Stromal cell of bone marrow (primary cell): Measurements from ENCODE around the gene KCNJ4.
"Not testable (repeated sequence)": the region's sequence is repeated elsewhere in the genome, so short reads cannot be mapped to it uniquely, and the experiment has no call there.

ENCODE experiments used
- DNase-seq: peaks from one replicate; pipeline ENCODE4 v3.0.0-alpha.2; 2012; ENCODE audit warnings: low read depth

KCNJ4 gene

DNA sequence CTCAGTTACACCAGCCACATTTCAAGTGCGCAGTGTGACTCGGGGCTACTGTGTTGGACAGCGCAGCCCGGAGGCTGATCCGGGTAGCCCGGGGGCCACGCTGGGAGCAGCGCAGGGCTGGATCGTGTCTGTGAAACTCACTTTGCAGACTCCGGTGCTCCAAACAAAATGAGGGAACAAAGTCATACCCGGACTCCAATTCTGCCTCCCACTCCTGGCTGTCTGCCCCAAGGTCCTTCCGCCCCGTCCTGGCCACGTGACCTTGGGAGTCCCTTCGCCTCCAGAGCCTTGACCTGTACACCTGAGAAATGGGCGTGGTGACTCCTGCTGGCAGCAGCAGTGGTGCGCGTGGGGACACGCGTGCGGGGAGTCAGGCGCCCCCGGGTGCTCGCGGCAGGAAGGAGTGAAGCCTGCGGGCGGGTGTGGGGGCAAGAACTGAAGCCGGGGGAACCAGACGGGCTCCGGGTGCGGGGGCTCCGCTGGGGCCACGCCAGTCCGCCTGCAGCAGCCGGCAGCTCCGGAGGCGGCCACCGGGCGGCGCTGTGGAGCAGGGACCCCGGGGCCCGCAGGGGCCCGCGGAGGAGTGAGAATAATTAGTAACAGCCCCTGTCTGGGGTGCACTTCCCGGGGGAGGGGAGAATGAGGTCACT lies 42.4 kb downstream of the KCNJ4 start:
- no peak for DNase-seq

DNA sequence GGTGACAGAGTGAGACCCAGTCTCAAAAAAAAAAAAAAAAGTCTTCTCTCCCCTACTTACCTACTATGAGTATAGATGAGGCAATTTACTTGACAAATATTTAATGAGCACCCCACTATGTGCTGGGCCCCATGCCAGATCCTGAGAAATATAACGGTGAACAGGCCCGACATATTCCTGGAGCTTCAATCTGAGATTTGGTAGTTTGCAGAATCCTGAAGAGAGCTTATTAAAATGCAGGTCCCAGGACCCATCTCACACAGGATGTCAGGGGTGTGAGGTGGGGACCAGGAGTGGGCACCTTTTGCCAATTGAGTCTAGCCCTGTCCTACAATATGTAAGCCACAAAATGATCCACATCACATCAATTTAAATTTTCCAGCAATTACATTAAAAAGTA lies 44.0 kb downstream of the KCNJ4 start:
- DNase-seq = no peak

DNA sequence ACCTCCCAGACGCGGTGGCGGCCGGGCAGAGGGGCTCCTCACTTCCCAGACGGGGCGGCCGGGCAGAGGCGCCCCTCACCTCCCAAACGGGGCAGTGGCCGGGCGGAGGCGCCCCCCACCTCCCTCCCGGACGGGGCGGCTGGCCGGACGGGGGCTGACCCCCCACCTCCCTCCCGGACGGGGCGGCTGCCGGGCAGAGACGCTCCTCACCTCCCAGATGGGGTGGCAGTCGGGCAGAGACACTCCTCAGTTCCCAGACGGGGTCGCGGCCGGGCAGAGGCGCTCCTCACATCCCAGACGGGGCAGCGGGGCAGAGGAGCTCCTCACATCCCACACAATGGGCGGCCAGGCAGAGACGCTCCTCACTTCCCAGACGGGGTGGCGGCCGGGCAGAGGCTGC lies 45.1 kb downstream of the KCNJ4 start:
- DNase-seq = not testable (repeated sequence)

DNA sequence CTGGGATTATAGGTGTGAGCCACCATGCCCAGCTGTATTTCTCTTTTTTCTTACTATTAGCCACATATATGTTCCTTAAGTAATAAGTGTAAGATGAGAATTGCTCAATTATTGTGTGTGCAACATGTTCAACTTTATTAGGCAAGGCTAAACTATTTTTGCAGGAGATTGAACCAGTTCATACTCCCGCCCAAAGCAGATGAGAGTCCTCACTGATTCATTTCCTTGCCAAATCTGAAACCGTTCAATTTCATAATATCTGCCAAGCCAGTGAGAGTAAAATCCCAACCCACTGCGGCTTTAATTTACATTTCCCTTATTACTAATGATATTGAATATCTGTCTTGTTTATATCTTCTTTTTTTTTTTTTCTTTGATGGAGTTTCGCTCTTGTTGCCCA lies 48.4 kb downstream of the KCNJ4 start:
- DNase-seq = no peak

DNA sequence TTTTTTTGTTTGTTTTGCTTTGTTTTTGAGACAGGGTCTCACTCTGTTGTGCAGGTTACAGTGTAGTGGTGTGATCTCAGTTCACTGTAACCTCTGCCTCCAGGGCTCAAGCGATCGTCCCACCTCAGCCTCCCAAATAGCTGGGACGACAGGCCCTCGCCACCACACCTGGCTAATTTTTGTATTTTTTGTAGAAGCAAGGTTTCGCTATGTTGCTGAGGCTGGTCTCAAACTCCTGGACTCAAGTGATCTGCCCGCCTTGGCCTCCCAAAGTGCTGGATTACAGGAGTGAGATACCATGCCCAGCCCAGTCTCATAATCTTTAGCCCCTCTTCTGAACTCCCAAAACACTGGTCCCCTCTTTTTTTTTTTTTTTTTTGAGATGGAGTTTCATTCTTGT lies 50.6 kb downstream of the KCNJ4 start:
- DNase-seq = no peak

- no peak for DNase-seq
Observed at GRCh38 chr22:38403812-38404211, 51.2 kb downstream of the KCNJ4 start.

DNA sequence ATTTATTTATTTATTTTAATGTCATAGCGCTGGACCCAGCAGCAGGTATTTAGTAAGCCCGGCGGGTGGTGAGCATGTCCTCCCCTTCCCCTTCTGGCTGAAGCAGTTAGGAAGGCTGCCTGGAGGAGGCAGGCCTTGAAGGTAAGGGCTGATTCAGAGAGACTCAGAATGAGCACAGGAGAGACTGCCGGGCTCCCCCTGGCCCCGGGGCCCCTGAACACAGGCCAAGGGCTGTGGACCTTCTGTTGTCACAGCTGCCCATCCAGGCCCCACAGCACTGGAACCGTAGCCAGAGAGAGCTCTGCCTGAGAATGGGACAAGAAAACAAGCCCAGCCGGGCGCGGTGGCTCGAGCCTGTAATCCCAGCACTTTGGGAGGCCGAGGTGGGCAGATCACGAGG lies 52.8 kb downstream of the KCNJ4 start:
- DNase-seq = no peak

GRCh38 chr22:38401336-38402084 lies 53.5 kb downstream of the KCNJ4 start:
- no peak for DNase-seq

GRCh38 chr22:38400256-38400655 lies 54.7 kb downstream of the KCNJ4 start:
- DNase-seq = not testable (repeated sequence)

DNA sequence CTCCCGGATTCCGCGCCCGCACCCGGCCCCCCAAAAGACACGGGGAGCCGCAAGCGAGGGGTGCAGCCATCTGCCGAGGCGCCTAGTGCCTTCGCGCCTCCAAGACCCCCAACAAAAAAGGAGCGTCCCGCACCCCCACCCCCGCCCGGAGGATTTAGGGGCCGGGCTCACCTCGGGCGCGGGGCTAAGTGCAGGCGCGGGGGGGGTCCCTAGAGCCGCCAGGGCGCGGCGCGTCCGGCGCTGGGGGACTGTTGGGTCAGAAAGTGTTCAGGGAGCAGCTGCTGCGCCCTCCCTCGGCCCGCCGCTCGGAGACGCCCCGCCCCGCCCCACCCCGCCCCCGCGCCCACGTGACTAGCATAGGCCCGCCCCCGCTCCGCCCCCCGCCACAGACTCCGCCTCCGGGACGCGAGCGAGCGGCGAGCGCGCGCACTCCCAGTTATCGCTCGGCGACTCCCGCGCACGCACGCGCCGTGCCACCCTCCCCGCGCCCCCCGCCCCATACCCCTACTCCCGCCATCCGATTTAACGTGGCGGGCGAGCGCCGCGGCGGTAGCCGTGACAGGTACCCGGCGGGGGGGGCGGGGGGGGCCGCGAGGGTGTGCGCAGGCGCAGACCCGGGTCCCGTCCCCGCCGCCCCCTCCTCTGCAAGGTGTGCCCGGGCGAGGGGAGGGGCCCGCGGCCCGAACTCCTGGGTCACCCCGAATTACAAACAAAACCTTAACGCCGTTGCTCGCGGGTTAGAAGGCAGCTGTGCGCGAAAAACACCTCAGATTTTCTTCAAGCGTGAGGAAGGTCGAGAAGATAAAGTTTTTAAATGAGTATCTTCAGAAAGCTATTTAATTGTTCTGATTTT lies 56.2 kb downstream of the KCNJ4 start:
- peak; percentile 41 for DNase-seq

DNA sequence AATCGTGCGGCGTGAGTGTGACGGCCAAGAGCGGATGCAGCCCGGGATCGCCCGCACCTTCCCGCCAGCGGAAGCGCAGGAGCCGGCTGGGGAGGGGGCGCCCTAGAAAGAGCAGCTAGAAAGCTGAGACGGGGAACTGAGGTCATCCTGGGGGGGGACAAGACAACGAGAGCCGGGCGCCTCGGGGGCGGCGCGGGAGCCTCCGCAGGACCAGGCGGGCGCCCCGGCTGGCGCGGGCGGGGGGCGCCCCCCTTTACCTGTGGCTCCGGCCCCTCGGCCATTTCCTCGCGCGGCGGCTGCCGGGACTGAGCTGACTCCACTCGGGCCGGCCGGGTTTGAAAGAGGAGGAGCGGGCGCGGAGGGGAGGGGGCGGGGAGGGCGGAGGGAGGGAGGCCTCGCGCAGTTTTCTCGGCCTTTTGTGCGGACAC lies 56.8 kb downstream of the KCNJ4 start:
- DNase-seq = not testable (repeated sequence)

DNA sequence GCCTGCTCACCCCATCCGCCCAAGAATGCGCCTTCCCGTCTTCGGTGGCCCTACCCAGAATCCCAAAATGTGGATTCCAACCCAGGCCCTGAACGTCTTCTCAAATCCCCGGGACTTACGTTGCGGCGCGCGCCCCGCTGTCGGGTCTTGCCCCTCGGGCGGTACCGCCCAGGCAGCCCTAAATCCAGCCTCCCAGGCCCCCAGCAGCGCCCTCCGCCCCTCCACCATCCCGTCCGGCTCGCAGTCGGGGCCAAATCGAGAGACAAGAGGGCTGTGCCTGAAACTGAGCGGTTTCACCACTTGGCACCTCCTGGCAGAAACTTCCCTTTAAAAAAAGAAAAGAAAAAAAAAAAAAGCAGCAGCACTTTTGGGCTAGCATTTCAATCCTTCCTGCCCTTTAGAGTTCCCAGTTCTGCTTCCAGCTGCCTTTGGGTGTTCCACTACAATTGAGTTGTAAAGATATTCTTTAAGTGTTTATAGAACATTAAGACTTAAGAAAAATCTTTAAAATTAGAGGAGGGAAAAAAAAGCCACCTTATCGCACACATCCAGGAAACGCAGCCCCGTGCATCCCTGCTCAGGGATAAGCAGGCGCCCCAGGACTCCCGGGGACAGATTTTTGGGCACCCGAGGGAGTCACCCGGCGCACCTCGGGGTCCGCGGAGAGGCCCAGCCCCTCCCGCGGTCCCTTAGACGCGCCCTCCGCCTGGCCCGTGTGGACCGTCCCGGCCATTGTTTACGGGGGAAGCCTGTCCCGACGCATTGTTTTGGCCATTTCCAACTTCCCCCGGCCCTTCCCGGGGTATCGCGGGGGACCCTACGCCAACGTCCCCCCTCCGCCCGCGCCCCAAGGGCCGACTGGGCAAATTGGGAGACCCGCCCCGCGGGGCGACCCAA lies 57.6 kb downstream of the KCNJ4 start:
- no peak for DNase-seq

DNA sequence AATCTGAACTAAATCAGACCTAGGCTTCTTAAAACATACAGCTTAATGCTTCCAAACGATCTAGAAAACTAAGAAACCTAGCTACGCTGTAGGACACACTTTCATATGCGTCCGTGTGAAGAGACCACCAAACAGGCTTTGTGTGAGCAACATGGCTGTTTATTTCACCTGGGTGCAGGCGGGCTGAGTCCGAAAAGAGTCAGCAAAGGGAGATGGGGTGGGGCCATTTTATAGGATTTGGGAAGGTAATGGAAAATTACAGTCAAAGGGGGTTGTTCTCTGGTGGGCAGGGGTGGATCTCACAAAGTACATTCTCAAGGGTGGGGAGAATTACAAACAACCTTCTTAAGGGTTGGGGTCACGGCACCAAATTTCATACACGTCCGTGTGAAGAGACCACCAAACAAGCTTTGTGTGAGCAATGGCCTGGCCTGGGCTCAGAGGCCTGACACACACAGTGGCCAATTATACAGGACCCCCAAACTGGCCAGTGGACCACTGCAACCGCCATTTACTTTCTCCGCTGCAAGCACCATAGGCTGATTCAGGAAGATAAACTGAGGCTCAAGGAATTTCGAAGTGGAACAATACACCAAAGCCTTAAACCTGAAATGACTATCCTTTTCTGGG lies 58.4 kb downstream of the KCNJ4 start:
- DNase-seq = not testable (repeated sequence)

DNA sequence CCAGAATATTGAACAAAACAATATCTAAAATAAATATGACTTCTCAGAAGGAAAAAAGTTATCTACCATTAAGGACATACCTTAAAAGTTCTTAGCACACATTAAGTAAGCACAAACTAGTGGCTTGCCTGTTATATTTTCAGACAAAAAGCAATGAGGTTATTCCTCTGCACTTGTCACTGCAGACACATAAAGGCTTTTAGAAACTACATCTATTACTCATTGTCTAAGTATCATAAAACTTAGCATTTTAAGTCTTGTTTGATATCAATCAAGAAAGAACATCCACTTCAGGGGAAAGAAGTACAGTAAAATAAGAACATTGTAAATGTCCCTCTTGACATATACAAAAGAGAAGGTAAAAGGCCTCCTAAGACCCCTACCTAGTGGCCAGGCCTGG lies 59.1 kb downstream of the KCNJ4 start:
- not testable (repeated sequence) for DNase-seq

- DNase-seq = not testable (repeated sequence)
Observed at GRCh38 chr22:38394929-38395624, 59.9 kb downstream of the KCNJ4 start.

DNA sequence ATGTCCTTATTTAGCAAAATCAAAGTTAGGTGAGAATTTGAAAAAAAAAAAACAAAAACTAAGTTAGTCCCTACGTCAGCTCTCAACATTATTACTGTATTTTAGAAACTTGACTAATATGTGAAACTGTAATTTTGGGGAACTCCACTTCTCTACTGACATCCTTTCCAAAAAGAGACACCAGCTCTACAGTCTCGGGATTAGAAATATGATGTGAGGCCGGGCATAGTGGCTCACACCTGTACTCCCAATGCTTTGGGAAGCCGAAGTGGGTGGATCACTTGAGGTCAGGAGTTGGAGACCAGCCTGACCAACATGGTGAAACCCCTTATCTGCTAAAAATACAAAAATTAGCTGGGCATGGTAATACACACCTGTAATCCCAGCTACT lies 65.6 kb downstream of the KCNJ4 start:
- not testable (repeated sequence) for DNase-seq

- not testable (repeated sequence) for DNase-seq
Observed at GRCh38 chr22:38388506-38389427, 66.2 kb downstream of the KCNJ4 start.

DNA sequence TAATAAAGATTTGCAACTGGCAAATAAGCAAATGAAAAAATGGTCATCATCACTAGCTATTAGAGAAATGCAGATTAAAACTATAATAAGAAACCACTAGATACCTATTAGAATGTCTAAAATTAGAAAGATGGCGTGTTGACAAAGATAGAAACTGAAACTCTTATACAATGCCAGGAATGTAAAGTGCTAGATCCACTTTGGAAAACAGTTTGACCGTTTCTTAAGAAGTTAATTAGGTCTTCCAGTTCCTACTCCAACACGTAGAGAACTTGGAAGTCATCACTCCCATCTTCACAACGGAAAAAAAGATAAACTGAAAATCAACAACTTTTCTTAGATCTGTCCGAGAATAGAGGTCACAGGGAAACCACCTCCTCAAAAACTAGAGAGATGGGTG lies 68.1 kb downstream of the KCNJ4 start:
- DNase-seq = not testable (repeated sequence)

DNA sequence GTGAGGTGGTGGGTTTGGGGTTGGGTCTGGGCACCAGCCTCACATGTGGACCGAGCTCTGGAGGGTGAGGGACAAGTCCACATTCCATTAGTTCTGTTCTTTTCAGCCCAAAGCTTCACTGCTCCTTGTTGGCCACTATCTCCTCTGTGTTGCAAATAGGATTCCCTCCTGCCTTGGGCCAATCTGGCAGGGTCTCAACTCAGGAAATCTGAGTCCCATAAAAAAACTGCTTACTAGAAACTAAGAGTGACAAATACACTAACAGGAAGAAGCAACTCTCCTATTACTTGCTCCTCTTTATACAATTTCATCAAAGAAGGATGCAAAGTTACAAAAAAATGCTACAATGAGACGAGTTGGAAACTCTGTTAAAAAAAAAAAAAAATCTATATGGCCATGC lies 71.6 kb downstream of the KCNJ4 start:
- no peak for DNase-seq
